HG02678 (cell line): ENCODE measurements around the gene EHMT1.
"Not testable (repeated sequence)": the region's sequence is repeated elsewhere in the genome, so short reads cannot be mapped to it uniquely, and the experiment has no call there.

Source experiments
- ATAC-seq: cut with Tn5 transposase; IDR thresholded peaks from one replicate; pipeline ENCODE4 v1.9.1; 2021; ENCODE audit warnings: mild to moderate bottlenecking, moderate library complexity; ENCODE audit not compliant: unreplicated experiment

Gene EHMT1

DNA sequence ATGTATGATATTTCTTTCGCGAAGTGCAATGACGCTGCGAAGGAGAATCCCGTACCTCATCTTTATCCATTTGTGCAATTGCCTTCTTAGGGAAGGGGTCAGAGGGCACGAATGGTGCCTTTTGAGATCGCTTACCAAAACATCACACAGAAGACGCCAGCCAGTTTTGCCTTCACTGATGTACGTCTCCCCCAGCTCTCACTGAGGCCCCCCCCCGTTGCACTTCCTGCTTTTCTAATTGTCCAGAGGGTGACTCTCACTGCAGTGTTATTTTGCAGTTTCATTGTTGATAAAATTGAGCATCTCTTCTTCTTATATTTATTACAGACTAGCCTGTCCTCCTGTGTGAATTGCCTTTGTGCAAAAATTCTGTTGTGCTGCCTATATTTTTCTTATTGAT, 219.8 kb downstream of the EHMT1 start:
- no peak for ATAC-seq

DNA sequence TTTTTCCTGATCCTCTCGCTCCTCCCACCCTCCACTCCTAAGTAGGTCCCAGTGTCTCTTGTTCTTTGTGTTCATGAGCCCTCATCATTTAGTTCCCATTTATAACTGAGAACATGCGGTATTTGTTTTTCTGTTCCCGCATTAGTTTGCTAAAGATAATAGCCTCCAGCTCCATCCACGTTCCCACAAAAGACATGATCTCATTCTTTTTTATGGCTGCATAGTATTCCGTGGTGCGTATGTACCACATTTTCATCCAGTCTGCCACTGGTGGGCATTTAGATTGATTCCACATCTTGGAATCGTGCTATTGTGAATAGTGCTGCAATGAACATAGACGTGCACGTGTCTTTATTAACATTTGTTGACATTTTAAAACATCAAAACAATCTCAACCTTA, 224.6 kb downstream of the EHMT1 start:
- ATAC-seq, result no peak

DNA sequence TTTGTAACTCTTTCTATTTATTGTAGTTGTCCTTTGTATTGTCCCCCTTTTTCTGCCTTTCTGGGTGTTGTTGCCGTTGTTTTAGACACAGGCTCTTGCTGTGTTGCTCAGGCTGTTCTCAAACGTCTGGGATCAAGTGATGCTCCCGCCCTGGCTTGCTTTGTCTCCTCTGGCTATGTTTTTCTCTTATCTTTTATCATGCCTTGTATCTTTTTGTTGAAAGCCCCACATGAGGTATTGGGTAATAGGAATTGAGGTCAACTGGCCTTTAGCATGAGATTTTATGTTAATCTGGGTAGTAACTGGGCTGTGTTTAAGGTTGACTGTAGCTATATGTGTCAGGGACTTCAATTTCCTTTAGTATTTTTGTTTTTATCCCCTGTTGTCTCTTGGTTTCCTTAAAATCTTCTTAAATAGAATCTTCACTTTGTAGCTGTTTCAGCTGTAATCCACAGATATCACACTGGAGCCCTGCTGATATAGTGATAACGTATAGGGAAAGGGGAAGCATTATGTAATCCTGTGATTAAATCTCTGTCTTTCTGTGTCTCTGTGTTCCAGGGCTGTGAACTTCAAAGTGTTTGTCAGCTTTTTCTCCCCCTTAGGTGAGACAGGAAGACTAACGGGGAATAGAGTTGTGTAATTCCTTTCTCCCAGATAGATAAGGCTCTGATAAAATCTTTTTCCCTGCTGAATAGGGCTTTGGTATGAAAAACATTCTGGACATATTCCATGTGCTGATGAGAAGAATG, 232.9 kb downstream of the EHMT1 start:
- ATAC-seq, result no peak

DNA sequence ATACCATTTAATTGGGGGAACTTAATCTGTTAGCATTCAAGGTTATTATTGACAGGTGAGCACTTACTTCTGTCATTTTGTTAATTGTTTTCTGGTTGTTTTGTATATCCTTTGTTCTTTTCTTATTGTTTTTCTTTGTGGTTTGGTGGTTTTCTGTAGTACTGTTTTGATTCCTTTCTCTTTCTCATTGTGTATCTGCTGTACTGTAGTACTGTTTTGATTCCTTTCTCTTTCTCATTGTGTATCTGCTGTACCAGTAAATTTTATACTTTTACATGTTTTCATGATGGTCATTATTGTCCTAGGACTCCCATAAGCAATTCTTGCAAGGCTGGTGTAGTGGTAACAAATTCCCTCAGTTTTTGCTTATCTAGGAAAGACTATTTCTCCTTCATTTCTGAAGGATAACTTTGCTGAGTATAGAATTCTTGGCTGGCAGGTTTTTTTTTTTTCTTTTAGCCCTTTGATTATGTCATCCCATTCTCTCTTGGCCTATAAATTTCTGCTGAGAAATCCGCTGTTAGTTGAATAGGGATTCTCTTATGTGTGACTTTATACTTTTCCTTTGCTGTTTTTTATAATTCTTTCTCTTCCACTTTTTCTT, 234.7 kb downstream of the EHMT1 start:
- no peak for ATAC-seq

DNA sequence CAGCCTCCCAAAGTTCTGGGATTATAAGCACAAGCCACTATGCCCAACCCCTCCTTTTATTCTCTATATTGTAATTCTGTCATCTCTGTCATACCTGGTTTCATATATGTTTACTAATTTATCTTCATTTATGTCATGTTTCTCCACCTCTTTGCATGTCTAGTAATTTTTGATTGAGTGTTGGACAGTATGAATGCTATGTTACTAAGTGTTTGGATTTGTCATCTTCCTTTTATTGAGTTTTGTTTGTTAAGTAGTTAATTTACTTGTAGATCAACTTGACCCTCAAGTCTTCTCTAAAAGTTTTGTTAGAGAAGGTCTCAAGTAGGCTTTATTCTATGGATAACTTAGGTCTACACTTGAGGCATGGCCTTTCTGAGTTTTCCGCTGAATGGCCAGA, 241.6 kb downstream of the EHMT1 start:
- ATAC-seq, result no peak

DNA sequence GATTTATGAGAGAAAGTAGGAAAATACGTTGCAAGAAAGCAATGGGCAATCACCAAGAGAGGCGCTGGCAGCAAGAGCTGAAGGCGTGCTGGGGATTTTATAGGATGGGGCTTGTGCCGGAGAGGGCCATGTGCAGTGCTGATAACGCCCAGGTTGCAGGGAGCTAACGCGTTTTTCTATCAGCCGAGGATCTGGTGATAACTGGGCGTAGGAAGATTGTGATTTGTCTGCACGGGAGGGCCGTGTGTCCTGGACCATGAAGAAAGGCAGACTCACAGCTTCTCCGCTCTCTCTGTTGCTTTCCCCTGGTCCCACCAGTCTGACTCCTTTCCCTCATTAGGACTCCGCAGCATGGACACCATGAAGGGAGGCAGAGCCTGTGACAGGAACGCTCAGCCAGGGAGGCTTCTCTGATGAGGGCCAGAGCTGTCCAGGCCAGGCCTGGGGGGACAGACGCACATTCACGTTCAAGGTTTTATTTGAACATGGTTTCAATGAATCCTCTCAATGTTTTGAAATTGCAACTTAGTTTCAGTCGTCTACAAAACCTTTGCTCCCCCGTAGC, 246.9 kb downstream of the EHMT1 start:
- ATAC-seq, result no peak

DNA sequence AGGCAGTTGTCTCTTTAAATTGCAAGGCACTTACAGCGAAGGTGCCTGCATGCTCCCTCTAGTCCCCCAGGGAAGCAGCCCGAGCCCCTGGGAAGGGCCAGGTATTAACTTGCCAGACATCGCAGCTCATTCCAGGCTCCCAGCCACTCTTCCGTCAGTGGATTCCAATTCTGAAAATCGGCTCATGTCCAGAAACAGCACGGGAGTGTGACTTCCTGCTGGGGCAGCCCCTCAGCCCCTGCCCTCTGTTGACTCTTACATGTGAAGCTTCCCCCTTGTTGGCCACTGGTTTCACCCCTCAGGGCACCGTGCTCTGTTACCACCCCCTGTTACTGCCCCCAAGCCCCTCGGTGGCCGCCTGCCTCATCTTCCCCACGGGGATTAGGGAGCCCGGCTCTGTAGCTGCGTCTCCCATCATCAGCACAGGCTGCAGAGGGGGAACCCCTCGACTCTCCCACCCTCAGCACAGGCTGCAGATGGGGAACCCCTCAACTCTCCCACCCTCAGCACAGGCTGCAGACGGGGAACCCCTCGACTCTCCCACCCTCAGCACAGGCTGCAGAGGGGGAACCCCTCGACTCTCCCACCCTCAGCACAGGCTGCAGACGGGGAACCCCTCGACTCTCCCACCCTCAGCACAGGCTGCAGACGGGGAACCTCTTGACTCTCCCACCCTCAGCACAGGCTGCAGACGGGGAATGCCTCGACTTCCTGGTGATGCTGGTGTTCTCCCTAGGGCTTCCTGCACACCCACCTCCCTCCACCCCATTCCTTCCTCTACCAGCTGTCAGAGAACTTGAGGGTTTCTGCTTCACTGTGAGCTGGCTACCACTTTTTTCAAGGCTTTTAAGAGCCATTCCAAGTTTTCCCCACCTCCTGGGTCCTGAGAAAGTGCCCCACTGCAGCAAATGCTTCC, 247.7 kb downstream of the EHMT1 start:
- ATAC-seq, result no peak

DNA sequence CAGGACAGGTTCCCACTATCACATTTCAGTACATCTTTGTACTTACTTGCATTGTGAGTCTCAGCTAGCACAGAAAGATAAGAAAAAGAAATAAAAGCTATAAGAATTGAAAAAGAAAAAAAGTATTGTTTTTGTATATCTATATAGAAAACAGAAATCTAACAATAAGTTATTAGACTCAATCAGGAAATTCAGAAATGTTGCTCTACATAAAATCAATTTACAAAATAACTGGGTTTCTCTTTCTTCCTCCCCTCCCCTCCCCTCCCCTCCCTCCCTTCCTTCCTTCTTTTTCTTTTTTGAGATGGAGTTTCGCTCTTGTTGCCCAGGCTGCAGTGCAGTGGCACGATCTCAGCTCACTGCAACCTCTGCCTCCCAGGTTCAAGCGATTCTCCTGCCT, 251.6 kb downstream of the EHMT1 start:
- no peak for ATAC-seq

DNA sequence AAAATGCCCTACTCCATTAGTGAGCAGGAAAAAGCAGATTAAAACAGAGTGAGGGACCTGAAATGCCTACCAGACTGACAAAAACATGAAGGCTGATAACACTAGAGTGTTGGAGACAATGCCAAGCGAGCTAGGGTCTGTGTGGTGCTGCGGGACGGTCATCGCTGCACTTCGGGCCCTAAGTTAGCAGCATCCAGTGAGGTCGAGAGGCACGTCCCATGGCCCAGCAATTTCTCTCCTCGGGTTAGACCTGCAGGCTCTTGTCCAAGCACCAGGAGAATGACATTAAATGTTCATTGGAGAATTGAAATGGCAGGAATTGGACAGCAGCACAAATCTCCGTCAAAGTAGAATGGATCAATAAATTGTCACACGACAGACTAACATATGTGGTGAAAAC, 253.5 kb downstream of the EHMT1 start:
- no peak for ATAC-seq

DNA sequence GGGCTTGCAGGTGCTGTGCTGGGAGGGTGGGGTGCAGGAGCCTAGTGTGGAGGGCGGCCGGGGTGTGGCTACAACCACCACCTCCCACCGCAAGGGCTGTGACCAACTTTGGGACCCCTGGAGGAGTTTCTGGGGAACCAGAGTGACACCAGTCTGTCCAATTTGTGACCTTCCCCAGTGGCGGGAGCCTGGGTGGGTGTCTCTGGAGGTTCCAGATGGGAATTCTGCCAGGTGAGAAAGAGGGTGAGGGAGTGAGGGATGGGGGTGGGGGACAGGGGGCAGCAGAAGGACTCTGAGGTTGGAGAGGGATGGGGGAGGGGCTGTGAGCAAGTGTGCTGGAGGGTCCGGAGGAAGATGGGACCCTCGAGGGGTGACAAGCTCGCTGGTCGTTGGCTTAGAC, 254.6 kb downstream of the EHMT1 start:
- no peak for ATAC-seq

DNA sequence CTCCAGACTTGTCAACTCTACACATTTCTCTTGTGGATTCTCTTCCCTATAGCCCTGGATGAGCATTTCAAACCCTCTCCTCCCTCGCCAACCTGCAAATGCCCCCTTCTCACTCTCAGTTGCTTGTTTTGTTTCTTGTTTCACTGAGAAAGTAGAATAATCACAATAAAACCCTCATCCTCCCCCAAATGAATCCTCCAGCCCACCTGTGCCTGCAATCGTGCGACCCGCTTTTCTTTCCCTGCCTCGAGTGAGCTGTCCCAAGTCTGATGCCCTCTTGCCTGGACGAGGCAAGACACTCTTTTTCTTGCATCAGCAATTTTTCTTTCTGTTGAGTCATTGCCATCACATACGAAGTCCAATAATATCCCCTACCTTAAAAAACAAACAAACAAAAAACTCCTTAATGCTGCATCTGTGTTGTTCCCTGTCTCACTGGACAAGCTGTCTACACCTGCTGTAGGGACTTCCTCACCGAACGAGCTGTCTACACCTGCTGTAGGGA, 255.1 kb downstream of the EHMT1 start:
- ATAC-seq, result no peak

DNA sequence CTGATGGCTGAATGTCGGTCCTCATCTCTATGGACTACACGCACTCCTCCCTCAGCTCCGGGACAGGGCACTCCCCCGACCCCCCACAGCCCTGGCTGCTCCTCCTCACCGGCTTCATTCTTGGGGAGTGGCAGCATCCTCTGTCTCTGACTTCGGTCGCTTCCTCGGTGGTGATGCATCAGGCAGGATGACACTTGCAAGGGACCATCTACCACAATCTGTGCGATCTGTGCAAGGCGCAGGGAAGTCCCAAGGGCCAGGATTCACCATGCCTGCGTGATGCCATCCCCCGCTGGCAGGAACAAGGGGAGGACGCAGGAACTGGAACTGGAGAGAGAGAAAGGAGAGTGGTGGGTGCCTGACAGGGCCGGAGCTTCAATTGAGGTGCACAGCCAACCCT, 256.5 kb downstream of the EHMT1 start:
- no peak for ATAC-seq

DNA sequence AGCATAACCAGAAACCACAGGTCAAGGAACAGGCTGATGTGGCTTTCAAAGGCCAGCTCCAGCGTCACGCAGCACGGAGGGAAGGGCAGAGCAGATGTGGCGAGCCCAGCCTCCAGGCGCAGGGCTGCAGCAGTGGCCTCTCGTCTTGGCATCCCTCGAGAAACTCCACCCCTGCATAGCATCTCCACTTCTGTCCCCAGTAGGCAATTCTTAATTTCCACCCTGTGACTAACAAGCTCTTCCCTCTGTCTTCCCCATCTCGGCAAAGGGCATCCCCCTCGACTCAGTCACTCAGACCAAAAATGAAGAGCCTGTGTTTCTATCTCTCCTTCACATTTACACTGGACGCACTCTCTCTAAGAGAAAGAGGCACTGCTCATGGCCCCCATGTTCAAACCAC, 257.0 kb downstream of the EHMT1 start:
- no peak for ATAC-seq

DNA sequence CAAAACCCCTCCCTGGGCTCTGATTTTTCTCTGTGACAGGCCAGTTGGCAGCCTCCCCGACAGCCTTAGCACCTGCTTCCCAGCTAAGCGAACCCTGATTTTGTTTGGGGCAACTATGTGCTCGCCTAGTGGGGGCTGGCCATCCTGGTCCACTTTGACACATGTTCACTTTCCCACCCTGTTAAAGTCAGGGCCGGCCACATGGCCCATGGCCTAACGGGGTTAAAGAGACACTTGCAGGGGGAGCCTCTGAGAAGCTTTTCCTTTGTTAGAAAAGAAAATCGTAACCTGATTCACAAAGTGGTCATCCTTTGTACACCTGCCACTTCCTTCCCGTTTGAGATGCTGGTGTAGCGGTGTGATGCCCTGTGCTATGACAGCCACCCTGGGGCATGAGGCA, 257.5 kb downstream of the EHMT1 start:
- no peak for ATAC-seq

DNA sequence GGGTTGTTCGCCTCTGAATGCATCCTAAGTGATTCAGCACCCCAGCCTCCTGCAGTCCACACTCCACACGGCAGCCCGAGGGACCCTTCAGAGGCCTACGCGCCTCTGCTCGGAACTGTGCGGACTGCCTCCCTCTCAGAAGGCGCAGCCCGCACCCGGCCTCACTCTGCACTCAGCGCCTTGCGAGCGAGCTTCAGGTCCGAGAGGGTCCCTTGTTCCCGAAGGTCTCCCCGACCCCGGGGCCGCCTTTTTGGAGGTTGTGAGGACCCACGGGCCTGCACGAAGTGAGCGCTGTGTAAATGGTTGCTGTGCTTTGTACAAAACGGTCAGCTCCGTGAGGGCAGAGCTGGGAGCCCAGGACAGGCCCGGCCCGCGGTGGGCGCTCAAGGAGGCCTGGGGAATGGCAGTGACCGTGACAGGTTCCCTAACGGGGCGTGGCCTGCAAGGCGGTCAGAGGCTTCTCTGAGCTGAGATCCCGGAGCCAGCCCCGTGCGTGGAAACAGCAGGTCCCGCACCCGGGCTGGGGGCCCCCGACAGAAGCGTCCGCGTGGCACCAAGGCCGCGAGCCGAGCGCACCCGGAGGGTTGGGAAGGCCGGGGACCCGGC, 258.1 kb downstream of the EHMT1 start:
- no peak for ATAC-seq

DNA sequence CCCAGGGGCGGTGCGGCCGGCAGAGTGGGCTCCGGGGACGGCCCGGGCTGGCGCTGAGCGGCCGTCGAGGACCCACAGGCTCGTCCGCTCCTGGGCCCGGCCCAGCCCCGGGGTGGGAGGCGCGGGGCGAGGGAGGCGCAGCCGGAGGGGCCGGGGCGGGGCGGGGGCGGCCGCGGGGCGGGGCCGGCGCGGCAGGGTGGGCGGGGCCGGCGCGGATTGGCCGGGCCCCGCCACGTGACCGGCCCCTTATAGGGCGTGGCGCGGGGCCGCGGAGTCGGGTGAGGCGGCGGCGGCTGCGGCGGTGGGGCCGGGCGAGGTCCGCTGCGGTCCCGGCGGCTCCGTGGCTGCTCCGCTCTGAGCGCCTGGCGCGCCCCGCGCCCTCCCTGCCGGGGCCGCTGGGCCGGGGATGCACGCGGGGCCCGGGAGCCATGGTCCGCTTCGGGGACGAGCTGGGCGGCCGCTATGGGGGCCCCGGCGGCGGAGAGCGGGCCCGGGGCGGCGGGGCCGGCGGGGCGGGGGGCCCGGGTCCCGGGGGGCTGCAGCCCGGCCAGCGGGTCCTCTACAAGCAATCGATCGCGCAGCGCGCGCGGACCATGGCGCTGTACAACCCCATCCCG, 258.8 kb downstream of the EHMT1 start, which contains the start of gene CACNA1B:
Gene CACNA1B, plus strand, starts transcription at position 277 of the 617 bp plus-strand sequence. Its CDS starts 152 bp downstream, at position 429.
- not testable (repeated sequence) for ATAC-seq

DNA sequence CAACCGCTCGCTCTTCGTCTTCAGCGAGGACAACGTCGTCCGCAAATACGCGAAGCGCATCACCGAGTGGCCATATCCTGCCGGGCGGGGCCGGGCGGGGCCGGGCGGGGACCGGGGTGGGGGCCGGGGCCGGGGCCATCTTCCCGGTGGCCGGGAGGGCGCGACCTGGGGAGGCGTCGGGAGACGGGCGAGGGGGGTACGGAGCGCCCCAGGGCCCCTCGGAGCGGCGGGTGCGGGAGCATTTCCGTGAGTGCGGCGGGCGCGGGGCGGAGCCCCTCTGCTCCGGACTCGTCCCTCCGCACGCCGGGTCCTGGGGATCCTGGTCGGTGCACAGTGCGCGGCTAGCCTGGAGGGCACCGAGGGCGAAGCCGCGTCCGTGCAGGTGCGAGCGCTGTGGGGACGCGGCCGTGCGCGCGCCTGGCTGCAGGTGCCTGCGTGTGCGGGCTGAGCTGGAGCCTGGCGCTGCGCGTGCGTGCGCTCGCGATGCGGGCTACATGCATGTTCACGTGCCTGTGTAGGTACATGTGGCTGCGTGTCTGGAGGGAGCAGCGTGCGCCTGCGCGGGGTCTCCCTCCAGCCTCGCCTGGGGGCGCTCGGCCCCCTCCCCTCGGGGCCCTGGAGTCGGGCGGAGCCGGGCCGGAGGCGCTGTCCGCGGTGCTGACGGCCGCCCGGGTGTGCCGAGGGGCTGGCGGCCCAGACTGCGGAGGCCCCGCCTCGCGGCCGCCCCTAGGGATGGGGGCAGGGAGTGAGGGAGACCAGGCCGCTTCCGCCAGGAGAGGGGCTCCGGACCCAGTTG, 259.5 kb downstream of the EHMT1 start:
- ATAC-seq, result no peak

DNA sequence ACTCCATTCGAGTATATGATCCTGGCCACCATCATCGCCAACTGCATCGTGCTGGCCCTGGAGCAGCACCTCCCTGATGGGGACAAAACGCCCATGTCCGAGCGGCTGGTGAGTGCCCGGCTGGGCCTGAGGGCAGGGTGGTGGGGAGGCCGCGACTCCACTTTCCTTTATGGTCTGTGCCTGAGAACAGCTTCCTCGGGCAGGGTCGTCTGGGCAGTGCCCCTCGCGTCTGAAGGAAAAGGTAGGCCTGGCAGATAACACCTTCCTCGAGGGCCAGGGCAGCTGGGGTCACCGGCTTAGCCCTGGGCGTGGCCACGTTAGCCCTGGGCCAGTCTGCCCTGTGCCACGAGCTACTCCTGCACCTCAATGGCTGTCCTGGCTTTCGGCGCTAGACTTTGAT, 260.2 kb downstream of the EHMT1 start:
- no peak for ATAC-seq

DNA sequence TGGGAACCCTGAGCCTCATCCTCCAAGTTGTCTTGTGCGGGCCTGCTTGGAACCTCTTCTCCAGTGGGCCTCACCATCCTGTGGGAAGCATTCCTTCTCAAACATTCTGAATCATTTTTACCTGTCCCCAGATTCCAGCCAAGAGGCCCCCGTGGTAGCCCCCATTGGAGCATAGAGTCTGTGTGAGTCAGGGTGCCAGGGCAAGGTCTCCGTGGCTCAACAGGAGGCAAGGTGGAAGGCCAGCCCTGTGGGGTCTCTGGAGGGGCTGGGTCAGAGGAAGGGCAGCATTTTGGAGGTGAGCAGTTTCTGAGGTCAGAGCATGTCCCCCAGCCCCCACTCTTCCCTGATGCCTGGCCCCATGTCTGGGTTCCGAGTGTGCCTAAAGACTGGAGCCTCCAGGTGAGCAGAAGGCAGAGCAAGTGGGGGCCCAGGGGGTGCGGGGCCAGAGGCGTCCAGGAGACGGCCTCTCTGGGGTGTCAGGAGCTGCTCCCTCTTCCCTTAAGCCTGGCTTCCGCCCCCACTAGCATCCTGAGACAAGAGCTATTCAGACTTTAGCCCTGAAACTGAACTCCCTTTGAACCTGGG, 260.9 kb downstream of the EHMT1 start:
- ATAC-seq, result no peak
